Keratinocyte (primary cell): ENCODE results near the gene GNAI1. TPM values are rescaled to one million over a fixed set of nuclear protein-coding genes. Genes with fewer than 3 reads are reported as not detected.

ENCODE experiments used
- DNase-seq: peaks from one replicate; pipeline ENCODE4 v3.0.0-alpha.2; 2011; ENCODE audit warnings: low read depth, missing footprints, low spot score
- FAIRE-seq: peaks from 2 replicates; lab custom pipeline; 2011; peaks lifted over from hg19 to GRCh38; lab: Jason Lieb, UNC
- H2AFZ ChIP-seq: 2 replicates; pipeline ENCODE4 v1.6.0; 2012; ENCODE audit warnings: low read length, control low read depth, inconsistent platforms; ENCODE audit not compliant: control insufficient read depth
- H3K27ac ChIP-seq: 2 replicates; pipeline ENCODE4 v1.5.1; 2011; ENCODE audit warnings: low read length; ENCODE audit not compliant: control insufficient read depth, insufficient read depth
- H3K27me3 ChIP-seq: 3 replicates; pipeline ENCODE4 v1.6.0; 2011; ENCODE audit warnings: low read length; ENCODE audit not compliant: control insufficient read depth, insufficient read depth; ENCODE audit errors: extremely low read depth
- H3K36me3 ChIP-seq, 2 experiments: 2 replicates in 1 of 2; 3 replicates in 1 of 2; pipeline ENCODE4 v1.5.1; 2011; ENCODE audit warnings: low read length in 2 of 2, mild to moderate bottlenecking in 1 of 2; ENCODE audit not compliant: control insufficient read depth in 2 of 2, insufficient read depth in 2 of 2; ENCODE audit errors: extremely low read depth in 1 of 2
- H3K4me1 ChIP-seq: 3 replicates; pipeline ENCODE4 v1.5.1; 2011; ENCODE audit warnings: low read length; ENCODE audit not compliant: control insufficient read depth, insufficient read depth; ENCODE audit errors: extremely low read depth
- H3K4me2 ChIP-seq: 3 replicates; pipeline ENCODE4 v1.6.0; 2011; ENCODE audit warnings: low read depth, low read length; ENCODE audit not compliant: control insufficient read depth, insufficient read depth; ENCODE audit errors: extremely low read depth
- H3K4me3 ChIP-seq, 3 experiments: fragments of 200-600 bp in 1 of 3; sonication (generic) in 1 of 3; 2 replicates in 2 of 3; 3 replicates in 1 of 3; pipeline ENCODE4 v1.5.1; 2011 to 2016; ENCODE audit warnings: low read length in 3 of 3, mild to moderate bottlenecking in 3 of 3, control low read depth in 2 of 3, inconsistent platforms in 1 of 3, low read depth in 1 of 3, mixed read lengths in 1 of 3, mixed run types in 1 of 3, moderate library complexity in 1 of 3; ENCODE audit not compliant: control insufficient read depth in 2 of 3, insufficient read depth in 2 of 3; ENCODE audit errors: extremely low read depth in 1 of 3
- H3K79me2 ChIP-seq: 2 replicates; pipeline ENCODE4 v1.6.0; 2012; ENCODE audit warnings: low read length; ENCODE audit not compliant: control insufficient read depth, insufficient read depth
- H3K9ac ChIP-seq: 3 replicates; pipeline ENCODE4 v1.6.0; 2011; ENCODE audit warnings: low read length; ENCODE audit not compliant: control insufficient read depth, insufficient read depth; ENCODE audit errors: extremely low read depth
- H3K9me1 ChIP-seq: 3 replicates; pipeline ENCODE4 v1.6.0; 2011; ENCODE audit warnings: low read length; ENCODE audit not compliant: control insufficient read depth, insufficient read depth; ENCODE audit errors: extremely low read depth
- H3K9me3 ChIP-seq: 2 replicates; pipeline ENCODE4 v1.5.1; 2012; ENCODE audit warnings: low read depth, low read length; ENCODE audit not compliant: control insufficient read depth
- H4K20me1 ChIP-seq: 3 replicates; pipeline ENCODE4 v1.6.0; 2011; ENCODE audit warnings: low read length; ENCODE audit not compliant: control insufficient read depth, insufficient read depth; ENCODE audit errors: extremely low read depth
- CTCF ChIP-seq, 3 experiments: IDR thresholded peaks in 1 of 3; conservative IDR thresholded peaks in 1 of 3; optimal IDR thresholded peaks in 1 of 3; 2 replicates in 2 of 3; 3 replicates in 1 of 3; pipeline versions ENCODE3 to v1.5.1; 2011; ENCODE audit warnings: low read length in 3 of 3, mild to moderate bottlenecking in 3 of 3, moderate library complexity in 2 of 3, control low read depth in 1 of 3, inconsistent platforms in 1 of 3; ENCODE audit not compliant: insufficient read depth in 2 of 3; ENCODE audit errors: extremely low read depth in 1 of 3
- EZH2 ChIP-seq: IDR thresholded peaks from one replicate; pipeline ENCODE4 v1.6.1; 2012; ENCODE audit warnings: inconsistent platforms, mild to moderate bottlenecking, low read length, moderate library complexity
- dilution Hi-C: fragments of 300-500 bp; cut with MboI; formaldehyde crosslinking; loops from one replicate; pipeline ENCODE4 v1.7.0; 2020; ENCODE audit warnings: low sequenced_read_pairs; ENCODE audit not compliant: extremely low pct_ligation_motif_present
- polyA plus RNA-seq, 5 experiments: library from polyadenylated mRNA; depleted of rRNA in 3 of 5; stranded (reverse) in 3 of 5; stranded (forward) in 1 of 5; unstranded in 1 of 5; fragments of >200 nt; gene quantifications; 1 replicate in 1 of 5; 2 replicates in 3 of 5; 3 replicates in 1 of 5; pipeline versions ENCODE4 v1.2.1 to v1.2.3, GENCODE V29; 2011 to 2012; ENCODE audit warnings: missing spikeins in 2 of 5, low read depth in 1 of 5, low replicate concordance in 1 of 5

Gene GNAI1
- polyA plus RNA-seq, 1 donor (not counting 4 experiments of a cell fraction or from before 2014, with no cell fraction given) = 84.1 TPM

GRCh38 chr7:80247891-80248290, 113.3 kb downstream of the GNAI1 start:
- no peak for DNase-seq
- H3K79me2 ChIP-seq = no peaks in the 10 kb centered on the region
- H3K4me2 ChIP-seq = no peak overlapping the region
- H3K4me3 ChIP-seq = no peak overlapping the region
- H3K27me3 ChIP-seq = no peaks in the 10 kb centered on the region
- dilution Hi-C loops = no loop called here
- no peaks in the 10 kb centered on the region for H3K9me3 ChIP-seq
- H3K36me3 ChIP-seq = no peaks in the 10 kb centered on the region
- no peak for TF ChIP-seq CTCF (optimal IDR thresholded peaks at IDR 0.05 in 1 of 3, IDR thresholded peaks at IDR 0.05 in 1 of 3, conservative IDR thresholded peaks at IDR 0.05 in 1 of 3; ENCODE audit: extremely low read depth in 1 of 3, insufficient read depth in 2 of 3, low read length in 3 of 3)
- no peak for TF ChIP-seq EZH2
- H3K27ac ChIP-seq = no peak overlapping the region
- no peaks in the 10 kb centered on the region for H3K4me1 ChIP-seq
- no peak overlapping the region for H2AFZ ChIP-seq
- FAIRE-seq = no peak
- H3K9me1 ChIP-seq = no peaks in the 10 kb centered on the region
- no peaks in the 10 kb centered on the region for H4K20me1 ChIP-seq
- H3K9ac ChIP-seq = no peak overlapping the region

GRCh38 chr7:80249184-80249583, 114.6 kb downstream of the GNAI1 start:
- Histone ChIP-seq H3K9me3 (no peaks in the 10 kb centered on the region), H3K4me3 (no peak overlapping the region), H3K27me3 (no peaks in the 10 kb centered on the region), H3K4me2 (no peak overlapping the region), H4K20me1 (no peaks in the 10 kb centered on the region), H3K79me2 (no peaks in the 10 kb centered on the region), H2AFZ (no peak overlapping the region), H3K27ac (no peak overlapping the region), H3K9ac (no peak overlapping the region), H3K36me3 (no peaks in the 10 kb centered on the region), H3K9me1 (no peaks in the 10 kb centered on the region), H3K4me1 (no peaks in the 10 kb centered on the region)
- dilution Hi-C loops = no loop called here
- TF ChIP-seq EZH2 (no peak), CTCF (optimal IDR thresholded peaks at IDR 0.05 in 1 of 3, IDR thresholded peaks at IDR 0.05 in 1 of 3, conservative IDR thresholded peaks at IDR 0.05 in 1 of 3; ENCODE audit: extremely low read depth in 1 of 3, insufficient read depth in 2 of 3, low read length in 3 of 3) (no peak)
- FAIRE-seq (no peak), DNase-seq (no peak)
